GM12872 (cell line): Measurements from ENCODE around the gene SLC29A3.

Source experiments
- CTCF ChIP-seq: IDR thresholded peaks from 3 replicates; pipeline ENCODE4 v1.5.1; 2011; ENCODE audit warnings: low read depth, mild to moderate bottlenecking, low read length, moderate library complexity; ENCODE audit not compliant: insufficient read depth

SLC29A3 gene

GRCh38 chr10:71381611-71382010 lies 62.6 kb downstream of the SLC29A3 start:
- no peak for TF ChIP-seq CTCF

DNA sequence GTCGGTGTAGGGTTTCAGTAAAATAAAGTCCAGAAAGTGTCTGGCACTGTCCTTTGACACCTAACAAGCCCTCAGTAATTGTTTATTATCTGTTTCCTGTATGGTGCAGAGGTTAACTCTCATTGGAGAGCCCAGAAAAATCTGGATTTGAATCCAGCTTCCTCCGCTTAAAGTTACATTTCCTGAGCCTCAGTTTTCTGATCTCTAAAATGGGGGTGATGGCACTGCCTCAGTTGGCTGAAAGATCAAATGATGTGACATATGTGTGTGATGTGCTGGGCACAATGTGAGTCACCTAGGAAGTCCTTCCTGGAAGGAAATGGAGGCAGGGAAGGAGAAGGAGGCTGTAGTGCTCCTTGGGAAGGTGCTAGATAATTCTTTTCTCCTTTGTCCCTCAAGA lies 63.0 kb downstream of the SLC29A3 start:
- no peak for TF ChIP-seq CTCF

DNA sequence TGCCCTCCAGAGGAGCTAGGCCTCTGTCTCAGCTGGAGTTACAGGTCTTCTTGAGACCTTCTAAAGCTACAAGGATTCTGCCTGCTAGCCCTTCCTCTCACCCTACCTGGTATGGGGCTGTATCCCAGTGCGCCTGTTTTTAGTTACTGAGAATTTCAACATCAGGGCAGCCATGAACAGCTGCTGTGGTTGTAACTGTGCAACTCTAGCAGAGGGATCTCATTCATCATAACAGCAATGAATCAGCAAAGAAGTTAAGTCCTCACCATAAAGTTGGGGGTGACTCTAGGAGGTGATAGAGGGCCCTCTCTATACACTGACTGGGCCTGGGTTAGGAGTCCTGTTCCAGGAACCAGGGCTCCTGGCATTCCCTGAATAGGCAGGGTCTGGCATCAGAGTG lies 63.7 kb downstream of the SLC29A3 start:
- no peak for TF ChIP-seq CTCF

GRCh38 chr10:71383972-71384687 lies 65.1 kb downstream of the SLC29A3 start:
- TF ChIP-seq CTCF: peak; percentile 95

DNA sequence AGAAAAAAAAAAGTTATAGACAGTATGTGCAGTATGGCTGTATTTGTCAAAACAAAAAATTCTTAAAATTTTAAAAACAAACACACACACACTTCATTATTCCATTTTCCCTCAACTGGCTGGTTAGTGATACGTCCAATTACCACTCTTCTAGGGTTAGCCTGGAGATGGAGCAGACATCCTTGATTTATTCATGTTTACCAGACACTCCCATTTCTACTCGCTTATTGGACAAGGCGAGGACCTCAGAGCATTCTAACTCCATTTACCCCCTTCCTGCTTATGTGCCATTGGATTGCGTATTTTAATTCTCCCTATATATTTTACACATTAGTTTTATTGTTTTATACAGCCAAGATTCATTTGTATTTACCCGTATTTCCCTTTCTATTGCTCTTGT lies 69.1 kb downstream of the SLC29A3 start:
- no peak for TF ChIP-seq CTCF

GRCh38 chr10:71388583-71389310 lies 69.7 kb downstream of the SLC29A3 start:
- TF ChIP-seq CTCF: no peak

DNA sequence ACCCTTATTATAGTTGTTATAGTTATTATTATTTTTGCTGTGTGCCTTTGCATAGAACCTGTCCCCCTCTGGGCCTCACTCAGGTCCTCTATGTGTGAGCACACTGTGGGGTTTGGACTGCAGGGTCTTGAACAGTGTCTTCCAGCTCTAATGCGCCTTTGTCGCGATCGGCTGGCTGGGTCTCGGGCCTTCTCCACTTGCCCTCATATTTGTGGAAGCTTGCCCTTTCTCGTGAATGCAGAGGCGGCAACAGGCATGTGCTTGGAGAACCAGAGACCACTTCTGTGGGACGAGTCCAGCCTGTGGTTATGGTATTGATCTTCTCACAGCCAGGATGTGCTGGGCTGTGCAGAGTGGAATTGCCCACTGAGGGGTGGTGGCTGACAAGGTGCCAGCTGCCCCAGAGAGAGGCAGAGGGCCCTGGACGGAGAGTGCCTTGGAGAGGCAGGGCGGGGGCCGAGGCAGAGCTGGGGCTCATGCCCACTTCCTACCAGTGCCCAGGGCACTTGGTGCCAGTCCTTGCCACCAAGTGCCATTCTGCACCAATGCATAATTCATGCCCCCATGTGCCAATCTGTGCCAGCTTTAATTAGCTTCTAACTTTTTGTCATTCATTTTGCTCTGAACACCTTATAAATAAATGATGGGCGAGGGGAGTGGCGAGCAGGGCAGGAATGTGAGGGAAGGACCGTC lies 70.9 kb downstream of the SLC29A3 start:
- no peak for TF ChIP-seq CTCF
